Activated T-helper 17 cell treated with anti-CD3 and anti-CD28 coated beads, Interleukin-2, amount 50 U/mL, for 72 hours (primary cell): ENCODE measurements around the gene REX1BD. TPM values are rescaled to one million over a fixed set of nuclear protein-coding genes. Genes with fewer than 3 reads are reported as not detected.

ENCODE experiments used
- ATAC-seq: fragments of 150-1000 bp; cut with Tn5 transposase; replicated peaks from 2 replicates; pipeline ENCODE4 v1.10.0; 2021; ENCODE audit warnings: mild to moderate bottlenecking, moderate library complexity
- H3K27ac Mint-ChIP-seq: one replicate; pipeline ENCODE4 v1.8.0; 2022; ENCODE audit warnings: mixed read lengths
- H3K27me3 Mint-ChIP-seq: one replicate; pipeline ENCODE4 v1.8.0; 2022; ENCODE audit warnings: mixed read lengths
- H3K36me3 Mint-ChIP-seq: one replicate; pipeline ENCODE4 v1.8.0; 2022; ENCODE audit warnings: low read depth, mild to moderate bottlenecking, mixed read lengths
- H3K4me1 Mint-ChIP-seq: one replicate; pipeline ENCODE4 v1.8.0; 2022; ENCODE audit warnings: mixed read lengths
- H3K4me3 Mint-ChIP-seq: one replicate; pipeline ENCODE4 v1.8.0; 2022; ENCODE audit warnings: mild to moderate bottlenecking, mixed read lengths
- H3K9me3 Mint-ChIP-seq: one replicate; pipeline ENCODE4 v1.8.0; 2022; ENCODE audit warnings: mixed read lengths
- total RNA-seq, 2 donors: library from RNA; stranded (reverse); gene quantifications; one replicate each; pipeline ENCODE4 v1.2.3, GENCODE V29; 2022

REX1BD gene
- total RNA-seq, 2 donors from 2014 or later = 36.3 to 46.6 TPM

DNA sequence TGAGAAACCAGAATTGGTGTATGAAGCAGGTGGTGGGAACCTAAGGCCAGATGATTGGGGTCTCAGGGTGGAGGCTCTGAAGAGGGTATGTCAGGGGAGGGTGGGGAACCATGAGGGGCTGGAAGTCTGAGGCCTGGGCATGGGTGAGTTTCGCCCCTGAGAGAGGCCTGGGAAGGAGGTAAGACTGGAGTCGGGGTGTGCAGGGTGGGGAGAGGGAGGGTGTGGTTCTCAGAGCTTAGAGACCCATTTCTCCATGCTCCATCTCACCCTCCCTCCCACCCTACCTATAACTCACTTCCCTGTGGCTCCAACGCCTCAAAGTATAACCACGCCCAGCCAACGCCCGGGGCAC, 47.2 kb downstream of the REX1BD start:
- H3K4me3 Mint-ChIP-seq = peak overlapping the region; percentile 79
- ATAC-seq = no peak
- peak overlapping the region; percentile 72 for H3K27ac Mint-ChIP-seq
- peaks cover 6% of the 10 kb centered on the region for H3K4me1 Mint-ChIP-seq
- no peaks in the 10 kb centered on the region for H3K9me3 Mint-ChIP-seq
- H3K36me3 Mint-ChIP-seq = no peaks in the 10 kb centered on the region
- H3K27me3 Mint-ChIP-seq = peaks cover 4% of the 10 kb centered on the region

DNA sequence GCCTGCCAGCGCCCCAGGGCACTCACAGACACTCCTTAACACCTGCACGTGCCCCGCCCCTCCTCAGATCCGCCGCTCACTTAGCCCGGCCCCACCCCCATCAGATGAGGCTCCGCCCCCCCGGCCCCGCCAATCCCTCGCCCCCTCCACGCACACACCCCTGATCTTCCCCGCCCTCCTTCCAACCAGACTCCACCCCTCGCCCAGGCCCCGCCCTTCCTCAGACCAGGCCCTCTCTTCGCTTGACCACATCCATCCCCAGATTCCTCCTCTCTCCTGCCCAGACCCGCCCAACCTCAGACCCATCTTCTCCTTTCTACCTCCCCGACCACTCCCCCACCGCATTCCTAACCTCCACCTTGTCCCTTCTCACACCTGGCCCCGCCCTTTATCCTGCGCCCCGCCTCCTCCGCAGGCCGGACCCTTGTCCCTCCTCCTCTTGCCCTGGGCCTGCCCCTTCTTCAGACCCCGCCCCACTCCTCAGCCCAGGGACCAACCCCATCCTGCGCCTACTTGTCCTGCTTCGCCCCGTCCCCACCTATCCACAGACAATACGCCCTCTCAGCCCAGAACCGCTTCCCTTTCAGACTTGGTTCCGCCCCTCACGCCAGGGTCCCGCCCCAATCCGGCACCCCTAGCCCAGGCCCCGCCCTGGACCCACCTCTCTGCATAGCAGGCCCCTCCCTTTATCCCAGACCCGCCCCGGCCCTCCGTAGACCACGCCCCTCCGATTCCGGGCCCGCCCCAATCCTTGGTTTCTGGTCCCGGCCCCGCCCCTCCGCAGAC, 47.8 kb downstream of the REX1BD start:
- Mint-ChIP-seq H3K36me3 (no peaks in the 10 kb centered on the region), H3K27ac (peak overlapping the region; percentile 72), H3K4me1 (peaks cover 6% of the 10 kb centered on the region), H3K9me3 (no peaks in the 10 kb centered on the region), H3K4me3 (peak overlapping the region; percentile 79), H3K27me3 (peaks cover 4% of the 10 kb centered on the region)
- peak; percentile 91 for ATAC-seq

DNA sequence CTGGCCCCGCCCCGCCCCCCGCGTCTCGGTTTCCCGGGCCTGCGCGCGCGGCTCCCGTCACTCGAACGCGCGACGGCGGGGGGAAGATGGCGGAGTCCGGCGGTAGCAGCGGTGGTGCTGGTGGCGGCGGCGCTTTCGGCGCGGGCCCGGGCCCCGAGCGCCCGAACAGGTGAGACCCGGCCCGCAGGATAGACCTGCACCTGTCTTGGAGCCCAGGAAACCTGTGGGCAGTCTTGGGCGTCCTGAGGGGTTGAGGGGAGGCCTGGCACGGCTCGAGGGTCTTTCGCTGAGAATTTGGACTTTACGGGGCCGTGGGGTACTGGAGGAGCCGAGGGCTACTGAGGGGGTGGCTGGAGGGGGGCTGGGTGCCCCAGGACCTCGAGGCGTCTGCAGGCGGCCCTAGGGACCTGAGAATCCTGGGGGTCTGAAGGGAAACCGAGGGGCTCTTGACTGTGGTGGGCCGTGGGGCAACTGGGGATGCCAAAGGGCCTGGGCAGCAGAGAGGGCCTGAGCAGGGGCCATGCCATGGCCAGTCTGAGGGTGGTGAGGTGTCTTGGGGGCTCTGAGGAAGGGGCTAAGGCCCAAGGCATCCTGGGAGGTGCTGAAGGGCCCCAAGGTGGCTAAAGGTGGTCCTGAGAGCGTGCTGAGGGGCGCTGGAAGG, 48.5 kb downstream of the REX1BD start, which contains the start of gene KLHL26:
KLHL26 (plus strand) TSS at position 60 of the 661 bp plus-strand sequence; CDS start at position 87, 27 bp downstream.
- Mint-ChIP-seq H3K4me1 (peaks cover 6% of the 10 kb centered on the region), H3K27ac (peak within 1 kb of the TSS; percentile 72), H3K36me3 (no peaks in the 10 kb centered on the region), H3K27me3 (peaks cover 4% of the 10 kb centered on the region), H3K4me3 (peak within 1 kb of the TSS; percentile 79), H3K9me3 (no peaks in the 10 kb centered on the region)
- no peak for ATAC-seq

DNA sequence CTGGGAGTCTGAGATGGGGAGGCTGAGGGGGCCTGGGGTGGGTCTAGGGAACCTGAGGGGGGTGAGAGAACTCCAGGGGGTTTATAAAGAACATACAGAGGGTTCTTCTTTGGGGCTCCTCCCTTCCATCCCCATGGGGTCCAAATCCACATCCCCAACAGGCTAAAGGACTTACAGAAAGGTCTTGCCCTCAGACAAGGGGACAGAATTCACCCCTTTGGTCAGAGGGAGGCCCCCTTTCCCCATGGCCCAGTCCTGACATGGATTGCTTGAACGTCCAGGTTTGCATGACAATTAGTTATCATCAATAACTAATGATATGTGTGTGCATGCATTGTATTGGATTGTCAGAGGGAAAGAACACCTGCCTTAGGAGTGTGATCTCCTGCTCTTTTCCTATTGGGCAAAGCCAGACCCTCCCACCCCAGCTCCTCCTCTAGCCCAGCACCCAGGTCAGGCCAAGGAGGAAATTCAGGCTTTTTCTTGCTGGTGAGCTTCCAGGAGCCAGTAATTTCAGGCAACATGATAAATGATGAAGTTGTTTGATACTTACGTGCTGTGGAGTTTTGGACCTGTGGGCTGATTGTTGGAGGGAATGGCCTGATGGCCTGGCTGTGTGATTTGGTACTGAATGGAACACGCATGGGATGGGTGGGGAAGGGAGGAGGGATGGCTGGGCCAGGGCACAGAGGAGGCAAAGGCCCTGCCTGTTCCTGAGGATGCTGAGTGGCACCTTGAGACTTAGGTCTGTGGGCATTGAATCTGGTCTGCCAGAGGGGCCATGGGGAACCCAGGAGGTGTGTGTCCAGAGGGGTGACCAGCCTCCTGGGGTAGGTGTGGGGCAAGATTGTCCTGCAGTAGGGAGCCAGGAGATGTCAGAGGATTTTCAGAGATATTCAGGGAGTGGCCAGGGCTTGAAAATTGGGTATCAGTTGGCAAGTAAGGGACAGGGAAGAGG, 49.4 kb downstream of the REX1BD start:
- Mint-ChIP-seq H3K4me1 (peaks cover 6% of the 10 kb centered on the region), H3K36me3 (no peaks in the 10 kb centered on the region), H3K9me3 (no peaks in the 10 kb centered on the region), H3K27ac (peak overlapping the region; percentile 28), H3K27me3 (peaks cover 4% of the 10 kb centered on the region), H3K4me3 (peak overlapping the region; percentile 79)
- ATAC-seq = no peak

DNA sequence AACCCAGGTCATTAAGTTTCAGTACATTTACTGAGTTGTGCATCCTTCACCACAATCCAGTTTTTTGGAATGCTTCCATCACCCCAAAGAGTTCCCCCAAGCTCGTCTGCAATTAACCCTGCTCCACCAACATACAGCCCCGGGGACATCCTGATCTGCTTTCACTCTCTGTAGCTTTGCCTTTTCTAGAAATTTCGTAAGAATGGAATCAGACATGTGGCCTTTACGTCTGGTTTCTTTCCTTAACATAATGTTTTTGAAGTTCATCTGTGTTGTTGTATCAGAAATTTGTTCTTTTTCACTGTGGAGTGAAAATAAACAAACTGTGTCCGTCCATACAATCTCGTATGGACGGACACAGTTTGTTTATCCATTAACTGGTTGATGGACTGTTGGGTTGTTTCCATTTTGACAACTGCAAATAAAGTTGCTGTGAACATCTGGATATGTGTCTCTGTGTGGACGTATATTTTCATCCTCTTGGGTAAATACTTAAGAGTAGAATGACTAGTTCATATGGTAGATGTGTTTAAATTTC, 51.2 kb downstream of the REX1BD start:
- Mint-ChIP-seq H3K9me3 (no peaks in the 10 kb centered on the region), H3K27me3 (peaks cover 2% of the 10 kb centered on the region), H3K36me3 (no peaks in the 10 kb centered on the region), H3K27ac (no peak overlapping the region), H3K4me3 (no peak overlapping the region), H3K4me1 (peaks cover 11% of the 10 kb centered on the region)
- ATAC-seq = no peak

Other genes with a start within 250 kb of the REX1BD start
- gene PGPEP1, start 248.2 kb upstream of the REX1BD start, total RNA-seq = 10 to 100 TPM; 38.9 to 46.0 TPM
- under 1 TPM; 0.45 to 0.50 TPM for gene GDF15, start 202.6 kb upstream of the REX1BD start, total RNA-seq
- gene LRRC25, start 191.2 kb upstream of the REX1BD start, total RNA-seq = not detected
- gene SSBP4, start 169.4 kb upstream of the REX1BD start, total RNA-seq = 100 to 1,000 TPM in 1 of 2 donors, 10 to 100 TPM in 1; 73.8 to 169 TPM
- gene ISYNA1, start 150.7 kb upstream of the REX1BD start, total RNA-seq = 10 to 100 TPM; 15.9 to 22.0 TPM
- gene ELL, start 66.7 kb upstream of the REX1BD start, total RNA-seq = 10 to 100 TPM; 23.7 to 41.8 TPM
- 100 to 1,000 TPM; 222 to 320 TPM for gene FKBP8, start 45.2 kb upstream of the REX1BD start, total RNA-seq
- 100 to 1,000 TPM; 116 to 118 TPM for gene KXD1, start 30.9 kb upstream of the REX1BD start, total RNA-seq
- gene UBA52, start 16.9 kb upstream of the REX1BD start, total RNA-seq = 1,000 to 10,000 TPM; 1,569 to 1,681 TPM
- not detected for gene CRLF1, start 18.0 kb downstream of the REX1BD start, total RNA-seq
- gene TMEM59L, start 24.1 kb downstream of the REX1BD start, total RNA-seq = under 1 TPM in 1 of 2 donors, not detected in 1; 0.48 TPM
- 10 to 100 TPM; 10.6 to 11.4 TPM for gene KLHL26, start 48.2 kb downstream of the REX1BD start, total RNA-seq
- gene CRTC1, start 94.9 kb downstream of the REX1BD start, total RNA-seq = 10 to 100 TPM in 1 of 2 donors, 1 to 10 TPM in 1; 7.8 to 13.6 TPM
- gene COMP, start 202.5 kb downstream of the REX1BD start, total RNA-seq = not detected
- 10 to 100 TPM; 64.9 to 90.1 TPM for gene UPF1, start 243.2 kb downstream of the REX1BD start, total RNA-seq